ENCODE data around the gene DNAH8.

DNA sequence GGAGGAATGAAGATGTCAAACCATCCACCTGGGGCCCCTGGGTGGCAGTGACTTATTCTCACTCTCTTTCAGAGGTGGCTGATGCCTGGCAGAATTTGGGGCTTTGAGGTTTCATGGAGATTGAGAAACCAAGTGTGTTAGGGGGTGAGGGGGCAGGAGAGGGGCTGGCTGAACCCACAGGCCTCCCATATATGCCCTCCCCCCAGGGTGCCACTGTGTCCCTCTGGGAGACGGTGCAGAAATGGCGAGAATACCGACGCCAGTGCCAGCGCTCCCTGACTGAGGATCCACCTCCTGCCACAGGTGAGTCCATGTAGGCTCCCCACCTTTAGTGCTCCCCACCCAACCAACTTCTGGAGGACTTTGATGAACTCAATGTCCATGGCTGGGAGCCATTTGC is 341.1 kb downstream of the DNAH8 start:
- TF ChIP-seq CTCF (IDR thresholded peaks at IDR 0.05; ENCODE audit: insufficient read depth, low read depth, low read length) = no peak
- TF ChIP-seq EZH2 (IDR thresholded peaks at IDR 0.05; ENCODE audit: insufficient read depth, low read length) = no peak
